Right ventricle myocardium superior (tissue), 1 donor: ENCODE measurements around the gene ACTL8. TPM values are rescaled to one million over a fixed set of nuclear protein-coding genes. Genes with fewer than 3 reads are reported as not detected.

ENCODE experiments used
- ATAC-seq: fragments of 200-7000 bp; cut with Tn5 transposase; one replicate; pipeline ENCODE4 v1.9.1; 2020; ENCODE audit warnings: mild to moderate bottlenecking; ENCODE audit not compliant: poor library complexity
- DNase-seq: peaks from one replicate; pipeline ENCODE4 v3.0.0-alpha.2; 2020
- intact Hi-C: fragments of 100-400 bp; cut with DNase I; formaldehyde crosslinking; loops from one replicate; pipeline ENCODE4 v1.11.2; 2022
- total RNA-seq: library from RNA; stranded (reverse); fragmentation: NEBNext Ultra II Directional; extraction: Animal tissue kit (Norgen Biotek cat#: 25700); gene quantifications from one replicate; pipeline ENCODE4 v1.2.1, GENCODE V29; 2021
- donor health status: DM: no; HTN: yes; CAD: no; lungs with severe emphysema.

Gene ACTL8
- total RNA-seq, 1 donor from 2014 or later: not detected

GRCh38 chr1:17857109-17857499 lies 102.0 kb downstream of the ACTL8 start:
- no peak for ATAC-seq
- intact Hi-C loops: no loop called here
- no peak for DNase-seq

DNA sequence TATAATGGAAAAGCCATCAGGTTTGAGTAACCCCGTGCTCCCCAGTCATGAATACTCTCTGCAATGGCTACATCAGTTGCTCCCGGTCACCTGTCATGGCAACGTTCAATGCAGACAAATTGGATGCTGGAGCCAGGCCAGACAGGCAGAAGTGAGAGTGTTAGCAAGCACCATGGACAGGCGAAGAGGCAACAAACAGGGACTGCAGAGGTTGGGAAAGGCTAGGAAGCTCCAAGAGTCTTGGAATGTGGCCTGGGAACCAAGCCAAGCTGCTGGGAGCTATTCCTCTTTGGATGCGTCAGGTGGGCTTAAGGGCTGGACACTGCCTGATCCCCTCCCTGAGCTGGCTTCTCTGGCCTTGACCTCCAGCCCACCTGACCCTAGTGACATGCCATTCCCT lies 102.9 kb downstream of the ACTL8 start:
- no peak for ATAC-seq
- no peak for DNase-seq
- intact Hi-C loops: no loop called here

GRCh38 chr1:17860812-17861211 lies 105.7 kb downstream of the ACTL8 start:
- intact Hi-C loops: no loop called here
- no peak for ATAC-seq
- DNase-seq: no peak

GRCh38 chr1:17861685-17862084 lies 106.6 kb downstream of the ACTL8 start:
- ATAC-seq: no peak
- DNase-seq: no peak
- intact Hi-C loops: no loop called here

- ATAC-seq (no peak), DNase-seq (no peak)
- intact Hi-C loops: no loop called here
Observed at GRCh38 chr1:17862121-17862520, 107.0 kb downstream of the ACTL8 start.

DNA sequence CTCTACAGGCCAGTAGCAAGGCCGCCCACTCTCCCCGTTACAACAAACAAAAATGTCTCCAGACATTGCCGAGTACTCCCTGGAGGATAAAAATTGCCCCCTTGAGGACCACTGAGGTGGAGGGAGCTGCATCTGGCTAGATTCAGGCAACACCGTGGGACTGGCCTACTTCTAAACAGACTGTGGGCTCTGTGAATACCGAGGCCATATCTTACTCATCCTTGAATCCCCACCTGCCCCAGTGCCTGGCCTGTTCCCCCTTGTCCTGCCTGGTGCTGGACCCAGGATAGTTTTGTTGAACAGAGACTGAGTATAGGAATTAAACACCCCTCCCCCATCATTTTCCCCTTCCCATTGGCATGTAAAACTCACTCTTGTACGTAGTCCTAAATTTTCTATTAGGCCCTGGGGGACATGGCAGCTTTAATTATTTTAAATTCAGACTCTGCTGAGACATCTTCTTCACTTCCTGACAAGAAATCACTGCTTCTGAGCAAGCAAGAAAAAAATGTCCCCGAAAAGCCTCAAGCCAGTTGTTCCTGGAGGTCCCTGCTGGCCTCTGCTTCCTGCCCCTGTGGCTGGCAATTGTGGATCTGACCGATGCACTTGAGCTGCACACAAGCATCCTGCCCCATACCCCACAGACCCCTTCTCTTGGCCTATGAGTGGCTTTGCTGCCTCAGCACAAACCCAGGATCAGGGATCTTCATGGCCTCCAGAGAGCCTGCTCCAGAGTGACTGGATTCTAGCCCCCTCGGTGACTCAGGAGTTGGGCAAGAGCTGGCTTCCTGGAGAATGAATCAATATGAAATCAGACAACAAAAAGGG lies 111.0 kb downstream of the ACTL8 start:
- intact Hi-C loops: no loop called here
- no peak for DNase-seq
- ATAC-seq: no peak

DNA sequence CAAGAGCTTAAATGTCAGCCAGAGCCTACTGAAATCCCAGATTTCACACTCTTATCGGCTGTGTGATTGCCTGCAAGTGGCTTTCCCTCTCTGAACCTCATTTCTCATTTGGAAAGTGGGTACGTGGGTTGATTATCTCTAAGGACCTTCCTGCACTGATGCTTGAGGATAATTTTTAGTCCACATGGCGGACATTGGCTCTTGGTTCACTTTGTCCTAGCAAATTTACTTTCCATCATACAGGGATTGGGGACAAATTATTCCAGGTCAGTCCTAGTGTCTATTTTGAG lies 111.6 kb downstream of the ACTL8 start:
- DNase-seq (no peak), ATAC-seq (no peak)
- intact Hi-C loops: no loop called here

DNA sequence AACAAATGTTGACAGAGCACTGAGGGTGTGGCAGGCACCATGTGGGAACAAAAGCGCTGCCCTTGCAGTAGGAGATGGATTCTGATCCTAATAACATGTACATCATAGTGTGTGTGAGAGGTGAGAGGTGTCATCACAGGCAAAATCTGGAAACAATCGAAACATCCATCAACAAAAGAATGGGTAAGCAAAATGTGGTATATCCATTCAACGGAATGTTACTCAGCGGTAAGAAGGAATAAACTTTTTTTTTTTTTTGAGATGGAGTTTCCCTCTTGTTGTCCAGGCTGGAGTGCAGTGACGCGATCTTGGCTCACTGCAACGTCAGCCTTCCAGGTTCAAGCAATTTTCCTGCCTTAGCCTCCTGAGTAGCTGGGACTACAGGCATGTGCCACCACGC lies 112.3 kb downstream of the ACTL8 start:
- intact Hi-C loops: no loop called here
- ATAC-seq: no peak
- no peak for DNase-seq

DNA sequence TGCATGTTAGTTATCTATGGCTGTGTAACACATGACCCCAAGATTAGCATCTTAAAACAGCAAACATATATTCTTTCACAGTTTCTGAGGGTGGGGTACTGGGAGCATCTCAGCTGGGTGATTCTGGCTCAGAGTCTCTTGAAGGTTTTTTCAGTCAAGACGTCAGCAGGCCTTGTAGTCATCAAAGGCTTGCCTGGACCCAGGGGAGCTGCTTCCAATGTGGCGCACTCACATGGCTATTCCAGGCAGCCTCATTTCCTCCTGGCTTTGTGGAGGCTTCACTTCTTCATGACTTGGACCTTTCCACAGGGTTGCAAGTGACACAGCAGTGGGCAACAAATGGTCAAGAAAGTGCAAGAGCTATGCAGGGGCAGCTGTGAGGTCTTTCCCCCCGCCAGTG lies 114.7 kb downstream of the ACTL8 start:
- ATAC-seq: no peak
- no peak for DNase-seq
- intact Hi-C loops: no loop called here

GRCh38 chr1:17870679-17871078 lies 115.5 kb downstream of the ACTL8 start:
- ATAC-seq: no peak
- no peak for DNase-seq
- intact Hi-C loops: no loop called here

GRCh38 chr1:17873007-17873675 lies 118.0 kb downstream of the ACTL8 start:
- ATAC-seq (peak; percentile 84), DNase-seq (peak; percentile 84)
- intact Hi-C loops: no loop called here

DNA sequence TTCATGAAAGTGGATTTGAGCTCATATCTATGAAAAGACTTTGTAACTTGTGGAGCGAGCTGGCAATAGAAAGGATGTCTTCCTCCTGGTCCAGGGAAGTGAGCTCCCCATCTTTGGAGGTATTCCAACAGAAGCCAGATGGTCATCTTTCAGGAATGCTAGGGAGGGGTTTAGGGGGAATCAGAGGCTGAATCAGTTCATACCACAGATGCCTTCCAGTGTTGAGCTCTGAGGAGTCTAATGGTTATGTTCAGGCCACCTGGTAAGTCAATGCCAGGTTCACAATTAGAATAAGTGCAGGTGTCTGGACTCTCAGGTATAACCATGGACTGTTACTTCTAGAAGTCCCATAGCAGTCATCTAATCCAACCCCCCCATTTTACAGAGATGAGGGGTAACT lies 119.1 kb downstream of the ACTL8 start:
- intact Hi-C loops: no loop called here
- DNase-seq (no peak), ATAC-seq (no peak)

GRCh38 chr1:17874710-17875109 lies 119.6 kb downstream of the ACTL8 start:
- intact Hi-C loops: no loop called here
- ATAC-seq: peak; percentile 47
- DNase-seq: no peak

GRCh38 chr1:17875171-17875881 lies 120.2 kb downstream of the ACTL8 start:
- DNase-seq (no peak), ATAC-seq (no peak)
- intact Hi-C loops: no loop called here

DNA sequence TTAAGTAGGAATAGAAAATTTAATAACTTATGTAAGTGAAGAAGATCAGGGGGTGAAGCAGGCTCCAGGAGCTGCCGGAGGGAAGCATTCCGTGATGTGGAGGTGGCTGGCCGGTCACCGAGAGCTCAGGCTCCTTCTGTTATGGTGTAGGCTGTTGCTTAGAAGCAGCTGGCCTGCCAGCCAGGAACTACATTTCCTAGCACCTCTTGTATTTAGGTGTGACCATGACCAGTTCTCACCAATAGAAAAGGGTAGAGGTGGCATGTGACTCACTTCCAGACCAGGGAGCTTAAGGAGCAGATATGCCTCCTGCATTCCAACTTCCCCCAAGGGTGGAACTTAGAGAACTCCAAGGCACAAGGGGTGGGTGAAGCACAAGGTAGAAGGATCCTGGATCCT lies 120.7 kb downstream of the ACTL8 start:
- intact Hi-C loops: no loop called here
- ATAC-seq (peak; percentile 87), DNase-seq (peak; percentile 62)

Other genes starting within 250 kb of the ACTL8 start
- gene ARHGEF10L, start 215.6 kb upstream of the ACTL8 start, total RNA-seq: 55.6 TPM